ENCODE results near the gene UBTD1. TPM values are rescaled to one million over a fixed set of nuclear protein-coding genes. Genes with fewer than 3 reads are reported as not detected.

UBTD1 gene
- polyA plus RNA-seq, 4 donors = 9.2 to 12.6 (median 9.3) TPM

- no peak for DNase-seq (ENCODE audit: low read depth in 4 of 4, low spot score in 3 of 4)
These were observed 17.7 kb upstream of the UBTD1 start for GRCh38 chr10:97481071-97481470.

- no peak for DNase-seq (ENCODE audit: low read depth in 4 of 4, low spot score in 3 of 4)
These were observed 16.3 kb upstream of the UBTD1 start for GRCh38 chr10:97482381-97482780.

- DNase-seq (ENCODE audit: low read depth in 4 of 4, low spot score in 3 of 4) = no peak
These were observed 15.2 kb upstream of the UBTD1 start for GRCh38 chr10:97483506-97483905.

- DNase-seq (ENCODE audit: low read depth in 4 of 4, low spot score in 3 of 4) = no peak
These were observed 14.8 kb upstream of the UBTD1 start for GRCh38 chr10:97483921-97484320.

GRCh38 chr10:97485647-97486281 lies 13.0 kb upstream of the UBTD1 start:
- DNase-seq (ENCODE audit: low read depth in 4 of 4, low spot score in 3 of 4) = no peak

- no peak for DNase-seq (ENCODE audit: low read depth in 4 of 4, low spot score in 3 of 4)
These were observed 8.1 kb upstream of the UBTD1 start for GRCh38 chr10:97490592-97490991.

GRCh38 chr10:97494151-97494550 lies 4.6 kb upstream of the UBTD1 start:
- no peak for DNase-seq (ENCODE audit: low read depth in 4 of 4, low spot score in 3 of 4)

GRCh38 chr10:97494863-97495506 lies 3.7 kb upstream of the UBTD1 start:
- DNase-seq (ENCODE audit: low read depth in 4 of 4, low spot score in 3 of 4) = no peak

- DNase-seq (ENCODE audit: low read depth in 4 of 4, low spot score in 3 of 4) = no peak
These were observed 1.1 kb upstream of the UBTD1 start for GRCh38 chr10:97497572-97498075.

- DNase-seq (ENCODE audit: low read depth in 4 of 4, low spot score in 3 of 4) = peak; percentile 95 to 98 (median 96)
These were observed 466 bp upstream of the UBTD1 start, which contains the start of gene MMS19 for GRCh38 chr10:97498076-97498840. Gene MMS19, minus strand, starts transcription at chr10:97498422. Its CDS starts 38 bp downstream, at chr10:97498384.

GRCh38 chr10:97499561-97500296 lies 1.0 kb downstream of the UBTD1 start:
- DNase-seq (ENCODE audit: low read depth in 4 of 4, low spot score in 3 of 4) = no peak

GRCh38 chr10:97500297-97500575 lies 1.5 kb downstream of the UBTD1 start:
- DNase-seq (ENCODE audit: low read depth in 4 of 4, low spot score in 3 of 4) = no peak

GRCh38 chr10:97502916-97503315 lies 4.2 kb downstream of the UBTD1 start:
- DNase-seq (ENCODE audit: low read depth in 4 of 4, low spot score in 3 of 4) = no peak

- no peak for DNase-seq (ENCODE audit: low read depth in 4 of 4, low spot score in 3 of 4)
These were observed 4.7 kb downstream of the UBTD1 start for GRCh38 chr10:97503406-97503805.

- no peak for DNase-seq (ENCODE audit: low read depth in 4 of 4, low spot score in 3 of 4)
These were observed 6.4 kb downstream of the UBTD1 start for GRCh38 chr10:97505152-97505551.

GRCh38 chr10:97506199-97506991 lies 7.7 kb downstream of the UBTD1 start:
- DNase-seq (ENCODE audit: low read depth in 4 of 4, low spot score in 3 of 4) = no peak

GRCh38 chr10:97508342-97508741 lies 9.6 kb downstream of the UBTD1 start:
- DNase-seq (ENCODE audit: low read depth in 4 of 4, low spot score in 3 of 4) = no peak

GRCh38 chr10:97509120-97509680 lies 10.5 kb downstream of the UBTD1 start:
- DNase-seq (ENCODE audit: low read depth in 4 of 4, low spot score in 3 of 4) = no peak

- DNase-seq (ENCODE audit: low read depth in 4 of 4, low spot score in 3 of 4) = no peak
These were observed 12.0 kb downstream of the UBTD1 start for GRCh38 chr10:97510686-97511085.

All from right renal pelvis (tissue), 4 donors.